Measurements from ENCODE around the gene GPR148. TPM values are rescaled to one million over a fixed set of nuclear protein-coding genes. Genes with fewer than 3 reads are reported as not detected.
A peak's percentile ranks its signal among the peaks of the same experiment; 100 is the strongest.
"Not testable (repeated sequence)": the region's sequence is repeated elsewhere in the genome, so short reads cannot be mapped to it uniquely, and the experiment has no call there.

Gene GPR148
- total RNA-seq, result not detected

DNA sequence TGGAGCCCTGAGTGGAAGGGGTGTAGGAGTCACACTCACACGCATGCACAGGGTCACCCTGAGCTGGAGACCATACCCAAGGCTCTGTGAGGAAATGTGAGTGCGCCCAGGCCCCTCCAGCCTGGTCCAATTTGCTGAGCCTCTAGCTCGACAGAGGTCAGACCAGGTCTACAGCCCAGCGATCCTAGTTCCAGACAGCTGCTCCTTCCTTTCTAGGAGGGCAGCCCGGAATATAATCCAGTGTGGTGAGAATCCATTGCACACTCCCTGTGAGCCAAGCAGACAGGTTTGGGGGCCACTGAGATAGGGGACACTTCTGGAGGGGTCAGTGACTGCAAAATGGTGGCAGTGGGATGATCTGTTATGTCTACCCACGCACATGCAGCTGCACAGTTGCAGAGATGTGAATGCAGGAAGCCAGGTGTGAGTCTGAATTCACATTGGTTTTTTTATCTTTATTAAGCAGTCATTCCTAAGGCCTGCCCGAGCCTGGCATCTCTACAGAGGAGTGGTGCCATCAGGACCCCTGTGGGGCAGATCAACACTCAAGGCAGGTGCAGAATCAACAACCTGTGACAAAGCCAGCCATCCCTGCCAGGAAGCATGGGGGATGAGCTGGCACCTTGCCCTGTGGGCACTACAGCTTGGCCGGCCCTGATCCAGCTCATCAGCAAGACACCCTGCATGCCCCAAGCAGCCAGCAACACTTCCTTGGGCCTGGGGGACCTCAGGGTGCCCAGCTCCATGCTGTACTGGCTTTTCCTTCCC is at the start of gene GPR148:
Gene GPR148, plus strand, starts transcription at position 522 of the 768 bp plus-strand sequence. Its CDS starts 82 bp downstream, at position 604.
- intact Hi-C loops (cut with DNase I), result loop anchor here (5.0 kb wide), 5 partner anchors 69 to 851 kb away; partner anchors contain the start of genes FAM168B, IMP4 and PTPN18
- no peak for TF ChIP-seq CTCF (IDR thresholded peaks at IDR 0.05)
- peak within 1 kb of the TSS; percentile 73 to 86 for H3K27ac ChIP-seq
- H3K4me1 ChIP-seq, result peaks cover 7 to 15% of the 10 kb centered on the region in 2 donors
- DNase-seq (ENCODE audit: low spot score in 2 of 2), result no peak
- H3K27me3 ChIP-seq, result no peaks in the 10 kb centered on the region
- H3K36me3 ChIP-seq, result no peaks in the 10 kb centered on the region
- H3K9me3 ChIP-seq, result no peaks in the 10 kb centered on the region
- H3K4me3 ChIP-seq, result peak within 1 kb of the TSS; percentile 64 to 67

DNA sequence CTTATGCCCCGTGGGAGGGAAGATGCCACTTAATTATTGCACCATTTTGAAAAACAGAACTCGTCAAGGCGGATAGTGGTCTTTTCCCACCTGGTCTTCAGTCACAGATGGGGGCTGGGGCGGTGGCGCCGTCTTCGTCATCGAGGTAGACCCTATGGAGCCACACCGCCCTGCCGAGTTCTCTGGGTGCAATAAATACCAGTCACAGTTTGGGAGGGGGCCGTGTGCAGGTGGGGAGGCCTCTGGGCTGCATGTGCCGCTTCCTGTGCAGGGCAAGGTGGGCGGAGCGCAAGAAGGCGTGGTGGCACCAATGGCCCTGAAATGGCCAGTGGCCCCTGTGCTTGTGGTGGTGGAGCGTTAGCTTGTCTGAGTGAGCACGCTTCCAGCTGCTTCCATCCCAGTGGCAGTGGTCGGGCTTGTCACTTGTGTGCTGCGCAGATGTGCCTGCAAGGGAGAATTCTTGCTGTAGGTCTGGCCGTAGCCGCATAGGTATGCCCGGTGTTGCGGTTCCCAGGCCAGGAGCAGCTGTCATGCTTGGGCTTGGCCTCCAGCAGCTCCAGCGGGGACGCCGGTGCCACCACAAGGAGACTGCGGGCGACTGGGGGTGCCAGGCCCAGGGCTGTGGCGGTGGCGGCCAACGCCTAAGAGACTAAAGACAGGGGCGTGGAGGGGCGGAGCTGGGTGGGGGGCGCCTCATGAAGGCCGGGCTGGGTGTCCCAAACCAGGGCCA is 36.7 kb upstream of the GPR148 start:
- H3K27ac ChIP-seq; H3K4me3 ChIP-seq; DNase-seq (ENCODE audit: low spot score in 2 of 2); H3K36me3 ChIP-seq; H3K27me3 ChIP-seq; intact Hi-C loops (cut with DNase I); H3K4me1 ChIP-seq; H3K9me3 ChIP-seq: not testable (repeated sequence)

- H3K27ac ChIP-seq; H3K36me3 ChIP-seq; H3K27me3 ChIP-seq; H3K9me3 ChIP-seq; DNase-seq (ENCODE audit: low spot score in 2 of 2); H3K4me1 ChIP-seq; intact Hi-C loops (cut with DNase I): not testable (repeated sequence)
- peak overlapping the region in 1 of 2 donors; percentile 42 for H3K4me3 ChIP-seq
- peak in 2 of 3 experiments; percentile 8 to 26 for TF ChIP-seq CTCF (IDR thresholded peaks at IDR 0.05)
These were observed 35.4 kb upstream of the GPR148 start for GRCh38 chr2:130693474-130693873.

GRCh38 chr2:130703250-130703649 is 25.6 kb upstream of the GPR148 start:
- H3K9me3 ChIP-seq; DNase-seq (ENCODE audit: low spot score in 2 of 2); H3K36me3 ChIP-seq; H3K27ac ChIP-seq; H3K27me3 ChIP-seq; H3K4me1 ChIP-seq; intact Hi-C loops (cut with DNase I); H3K4me3 ChIP-seq: not testable (repeated sequence)

GRCh38 chr2:130714795-130715194 is 14.1 kb upstream of the GPR148 start:
- H3K4me1 ChIP-seq; H3K27ac ChIP-seq; H3K4me3 ChIP-seq; intact Hi-C loops (cut with DNase I); DNase-seq (ENCODE audit: low spot score in 2 of 2); H3K36me3 ChIP-seq; H3K27me3 ChIP-seq; H3K9me3 ChIP-seq: not testable (repeated sequence)

GRCh38 chr2:130720036-130720435 is 8.8 kb upstream of the GPR148 start:
- no peak overlapping the region for H3K27ac ChIP-seq
- H3K4me1 ChIP-seq, result no peaks in the 10 kb centered on the region
- TF ChIP-seq CTCF (IDR thresholded peaks at IDR 0.05), result no peak
- no peaks in the 10 kb centered on the region for H3K9me3 ChIP-seq
- intact Hi-C loops (cut with DNase I), result no loop called here
- DNase-seq (ENCODE audit: low spot score in 2 of 2), result no peak
- H3K4me3 ChIP-seq, result no peak overlapping the region
- H3K36me3 ChIP-seq, result no peaks in the 10 kb centered on the region
- no peaks in the 10 kb centered on the region for H3K27me3 ChIP-seq

DNA sequence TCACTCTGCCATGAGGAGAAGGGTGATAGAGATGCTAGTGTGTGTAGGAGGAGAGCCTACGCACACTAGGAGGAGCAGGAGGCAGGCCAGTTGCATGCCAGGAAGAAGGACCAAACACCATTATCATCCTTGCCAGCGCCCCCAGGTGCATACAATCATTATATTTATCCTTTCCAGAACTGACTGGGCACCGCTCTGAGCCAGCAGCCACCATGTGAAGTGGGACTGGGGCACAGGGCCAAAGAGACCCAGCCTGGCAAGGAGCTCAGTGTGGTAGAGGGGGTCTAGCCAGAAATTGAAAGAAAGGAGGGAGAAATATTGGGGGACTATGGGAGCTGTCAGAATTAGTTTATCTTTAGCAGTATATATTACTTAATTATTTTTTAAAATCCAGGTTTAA is 8.3 kb upstream of the GPR148 start:
- no peak for TF ChIP-seq CTCF (IDR thresholded peaks at IDR 0.05)
- no peaks in the 10 kb centered on the region for H3K4me1 ChIP-seq
- H3K36me3 ChIP-seq, result no peaks in the 10 kb centered on the region
- H3K27ac ChIP-seq, result no peak overlapping the region
- H3K4me3 ChIP-seq, result no peak overlapping the region
- no peaks in the 10 kb centered on the region for H3K27me3 ChIP-seq
- DNase-seq (ENCODE audit: low spot score in 2 of 2), result no peak
- intact Hi-C loops (cut with DNase I), result no loop called here
- no peaks in the 10 kb centered on the region for H3K9me3 ChIP-seq

Measured in ascending aorta (tissue), 2 donors.